Kidney (tissue), 14 donors: ENCODE measurements around the gene MRPL50. TPM values are rescaled to one million over a fixed set of nuclear protein-coding genes. Genes with fewer than 3 reads are reported as not detected.

Source experiments
- DNase-seq, 5 donors: peaks; one replicate each; pipeline ENCODE4 v3.0.0-alpha.2; 2013 to 2020
- FAIRE-seq: peaks from 2 replicates; lab custom pipeline; 2012; peaks lifted over from hg19 to GRCh38; lab: Jason Lieb, UNC
- H3K27ac ChIP-seq, 2 donors: one replicate each; pipeline ENCODE4 v1.7.0; 2013; ENCODE audit warnings: low read depth in 2 of 2, low read length in 2 of 2, inconsistent platforms in 1 of 2
- H3K27me3 ChIP-seq: one replicate; pipeline ENCODE4 v1.7.1; 2013; ENCODE audit warnings: low read length, inconsistent platforms; ENCODE audit not compliant: control insufficient read depth, insufficient read depth
- H3K36me3 ChIP-seq, 3 donors: one replicate each; pipeline versions ENCODE4 v1.7.0 to v1.7.1; 2013; ENCODE audit warnings: low read length in 3 of 3, control low read depth in 1 of 3, inconsistent platforms in 1 of 3; ENCODE audit not compliant: insufficient read depth in 3 of 3, control insufficient read depth in 2 of 3
- H3K4me1 ChIP-seq, 3 donors: one replicate each; pipeline versions ENCODE4 v1.7.0 to v1.7.1; 2013; ENCODE audit warnings: low read length in 3 of 3, inconsistent platforms in 1 of 3, low read depth in 1 of 3; ENCODE audit not compliant: control insufficient read depth in 2 of 3, insufficient read depth in 2 of 3
- H3K4me3 ChIP-seq, 3 donors: one replicate each; pipeline versions ENCODE4 v1.7.0 to v1.8.1; 2013; ENCODE audit warnings: low read length in 3 of 3, control low read depth in 1 of 3, inconsistent platforms in 1 of 3
- H3K9ac ChIP-seq, 3 donors: one replicate each; pipeline versions ENCODE4 v1.7.0 to v1.7.1; 2013; ENCODE audit warnings: low read length in 3 of 3, control low read depth in 1 of 3, inconsistent platforms in 1 of 3
- H3K9me3 ChIP-seq, 3 donors: one replicate each; pipeline versions ENCODE4 v1.7.0 to v1.7.1; 2013; ENCODE audit warnings: low read length in 3 of 3, control low read depth in 1 of 3, inconsistent platforms in 1 of 3; ENCODE audit not compliant: control insufficient read depth in 2 of 3, insufficient read depth in 1 of 3
- CTCF ChIP-seq: IDR thresholded peaks from 3 replicates; pipeline ENCODE4 v1.5.1; 2012; ENCODE audit warnings: mild to moderate bottlenecking, moderate library complexity, borderline replicate concordance; ENCODE audit not compliant: insufficient read depth; ENCODE audit errors: extremely low read depth
- intact Hi-C: fragments of 100-400 bp; cut with DNase I; formaldehyde crosslinking; loops from one replicate; pipeline ENCODE4 v1.11.1; 2022
- polyA plus RNA-seq: library from polyadenylated mRNA; stranded (reverse); fragments of 350-450 nt; fragmentation: Illumina TruSeq; extraction: RNeasy Lipid Tissue Mini Kit (QIAGEN cat#74804); gene quantifications from one replicate; pipeline ENCODE4 v1.2.3, GENCODE V29; 2014; ENCODE audit warnings: low read depth, low replicate concordance; ENCODE audit not compliant: insufficient read depth
- total RNA-seq: library from RNA; stranded (reverse); fragmentation: NEBNext Ultra II Directional; extraction: Animal tissue kit (Norgen Biotek cat#: 25700); gene quantifications from one replicate; pipeline ENCODE4 v1.2.1, GENCODE V29; 2021
- donor health status: control.
- donor health status: control.
- donor health status: control.
- donor health status: control.
- donor health status: control.
- donor health status: DM: yes; HTN: yes; CAD: no.
- donor health status: Normal renal cell carcinoma (clear cell type).

MRPL50 gene
- total and polyA plus RNA-seq, 2 donors from 2014 or later: 12.1 to 17.5 TPM

GRCh38 chr9:101381118-101381517 lies 17.3 kb downstream of the MRPL50 start:
- TF ChIP-seq CTCF: no peak
- DNase-seq (no peak), FAIRE-seq (no peak)
- no peak overlapping the region for H3K4me3 ChIP-seq
- H3K4me1 ChIP-seq: no peaks in the 10 kb centered on the region
- H3K9me3 ChIP-seq: peaks cover 0 to 4% (median 0%) of the 10 kb centered on the region in 3 donors
- intact Hi-C loops: no loop called here
- H3K9ac ChIP-seq: no peak overlapping the region
- H3K27ac ChIP-seq: no peak overlapping the region
- no peaks in the 10 kb centered on the region for H3K36me3 ChIP-seq
- no peaks in the 10 kb centered on the region for H3K27me3 ChIP-seq

GRCh38 chr9:101380295-101380694 lies 18.1 kb downstream of the MRPL50 start:
- H3K27me3 ChIP-seq: no peaks in the 10 kb centered on the region
- H3K4me3 ChIP-seq: no peak overlapping the region
- H3K27ac ChIP-seq: no peak overlapping the region
- DNase-seq (no peak), FAIRE-seq (no peak)
- no peak overlapping the region for H3K9ac ChIP-seq
- no peaks in the 10 kb centered on the region for H3K36me3 ChIP-seq
- intact Hi-C loops: no loop called here
- no peak for TF ChIP-seq CTCF
- H3K9me3 ChIP-seq: peaks cover 0 to 3% (median 0%) of the 10 kb centered on the region in 3 donors
- H3K4me1 ChIP-seq: no peaks in the 10 kb centered on the region

GRCh38 chr9:101376111-101376848 lies 22.1 kb downstream of the MRPL50 start:
- no peak for TF ChIP-seq CTCF
- no peaks in the 10 kb centered on the region for H3K27me3 ChIP-seq
- no peaks in the 10 kb centered on the region for H3K4me1 ChIP-seq
- intact Hi-C loops: no loop called here
- H3K9ac ChIP-seq: no peak overlapping the region
- FAIRE-seq: no peak
- no peaks in the 10 kb centered on the region for H3K9me3 ChIP-seq
- H3K36me3 ChIP-seq: no peaks in the 10 kb centered on the region
- no peak for DNase-seq
- no peak overlapping the region for H3K27ac ChIP-seq
- no peak overlapping the region for H3K4me3 ChIP-seq

GRCh38 chr9:101375546-101375945 lies 22.9 kb downstream of the MRPL50 start:
- intact Hi-C loops: no loop called here
- Histone ChIP-seq H3K9ac (no peak overlapping the region), H3K36me3 (no peaks in the 10 kb centered on the region), H3K27ac (no peak overlapping the region), H3K9me3 (no peaks in the 10 kb centered on the region), H3K27me3 (no peaks in the 10 kb centered on the region), H3K4me1 (no peaks in the 10 kb centered on the region), H3K4me3 (no peak overlapping the region)
- DNase-seq (no peak), FAIRE-seq (no peak)
- TF ChIP-seq CTCF: no peak
